ENCODE data around the gene CD37. TPM values are rescaled to one million over a fixed set of nuclear protein-coding genes. Genes with fewer than 3 reads are reported as not detected.
"Not testable (repeated sequence)": the region's sequence is repeated elsewhere in the genome, so short reads cannot be mapped to it uniquely, and the experiment has no call there.

CD37 gene, protein sequence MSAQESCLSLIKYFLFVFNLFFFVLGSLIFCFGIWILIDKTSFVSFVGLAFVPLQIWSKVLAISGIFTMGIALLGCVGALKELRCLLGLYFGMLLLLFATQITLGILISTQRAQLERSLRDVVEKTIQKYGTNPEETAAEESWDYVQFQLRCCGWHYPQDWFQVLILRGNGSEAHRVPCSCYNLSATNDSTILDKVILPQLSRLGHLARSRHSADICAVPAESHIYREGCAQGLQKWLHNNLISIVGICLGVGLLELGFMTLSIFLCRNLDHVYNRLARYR
- total RNA-seq = not detected in 2 replicates

DNA sequence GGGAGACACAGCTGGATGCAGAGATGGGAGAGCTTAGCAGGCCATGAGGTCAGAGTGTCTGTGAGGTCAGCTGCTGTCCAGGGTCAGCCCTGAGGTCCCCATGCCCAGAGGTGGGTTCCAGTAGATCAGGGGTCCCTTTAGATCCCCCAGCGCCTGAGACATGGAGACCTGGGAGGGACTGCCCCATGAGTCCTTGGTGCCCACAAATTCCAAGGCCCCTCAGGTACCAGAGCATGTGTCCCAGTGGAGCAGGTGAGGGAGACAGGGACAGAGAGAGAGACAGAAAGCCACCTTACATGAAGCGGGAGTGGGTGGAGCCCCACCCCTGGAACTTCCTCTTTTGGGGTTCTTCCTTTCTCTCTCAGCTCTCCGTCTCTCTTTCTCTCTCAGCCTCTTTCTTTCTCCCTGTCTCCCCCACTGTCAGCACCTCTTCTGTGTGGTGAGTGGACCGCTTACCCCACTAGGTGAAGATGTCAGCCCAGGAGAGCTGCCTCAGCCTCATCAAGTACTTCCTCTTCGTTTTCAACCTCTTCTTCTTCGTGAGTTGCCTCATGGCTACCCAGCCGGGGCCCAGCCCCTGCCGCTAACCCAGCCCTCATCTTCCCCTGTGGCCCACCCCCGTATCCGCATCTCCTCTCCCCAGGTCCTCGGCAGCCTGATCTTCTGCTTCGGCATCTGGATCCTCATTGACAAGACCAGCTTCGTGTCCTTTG lies at the start of gene CD37:
Gene CD37, plus strand, starts transcription at position 336 of the 713 bp plus-strand sequence. Its CDS starts 135 bp downstream, at position 471.
- DNase-seq (ENCODE audit: low read depth) = no peak

DNA sequence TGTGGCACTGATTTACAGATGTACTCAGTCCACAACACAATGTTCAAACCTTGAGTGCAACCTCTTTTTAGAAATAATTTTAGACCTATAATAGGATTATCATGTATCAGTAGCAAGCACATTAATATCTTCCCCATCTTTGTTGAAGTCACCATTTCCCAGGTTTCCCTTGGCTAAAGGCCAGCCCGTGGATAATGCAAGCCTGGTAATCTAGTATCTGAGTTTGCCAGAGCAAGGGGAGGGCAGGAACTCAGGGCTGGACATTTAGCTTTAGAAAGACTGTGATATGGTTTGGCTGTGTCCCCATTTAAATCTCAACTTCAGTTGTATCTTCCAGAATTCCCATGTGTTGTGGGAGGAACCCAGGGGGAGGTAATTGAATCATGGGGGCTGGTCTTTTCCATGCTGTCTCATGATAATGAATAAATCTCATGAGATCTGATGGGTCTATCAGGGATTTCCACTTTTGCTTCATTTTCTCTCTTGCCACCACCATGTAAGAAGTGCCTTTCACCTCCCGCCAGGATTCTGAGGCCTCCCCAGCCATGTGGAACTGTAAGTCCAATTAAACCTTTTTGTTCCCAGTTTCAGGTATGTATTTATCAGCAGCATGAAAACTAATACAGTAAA lies 48.0 kb upstream of the CD37 start:
- no peak for DNase-seq (ENCODE audit: low read depth)

DNA sequence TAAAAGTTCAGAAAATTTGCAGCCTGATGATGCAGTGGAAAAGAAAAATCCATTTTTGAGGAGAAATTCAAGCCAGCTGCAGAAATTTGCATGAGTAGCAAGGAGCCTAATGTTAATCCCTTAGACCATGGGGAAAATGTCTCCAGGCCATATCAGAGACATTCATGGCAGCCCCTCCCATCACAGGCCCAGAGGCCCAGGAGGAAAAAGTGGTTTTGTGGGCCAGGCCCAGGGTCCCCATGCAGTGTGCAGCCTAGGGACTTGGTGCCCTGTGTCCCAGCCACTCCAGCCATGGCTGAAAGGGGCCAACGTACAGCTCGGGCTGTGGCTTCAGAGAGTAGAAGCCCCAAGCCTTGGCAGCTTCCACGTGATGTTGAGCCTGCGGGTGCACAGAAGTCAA lies 47.0 kb upstream of the CD37 start:
- not testable (repeated sequence) for DNase-seq (ENCODE audit: low read depth)

DNA sequence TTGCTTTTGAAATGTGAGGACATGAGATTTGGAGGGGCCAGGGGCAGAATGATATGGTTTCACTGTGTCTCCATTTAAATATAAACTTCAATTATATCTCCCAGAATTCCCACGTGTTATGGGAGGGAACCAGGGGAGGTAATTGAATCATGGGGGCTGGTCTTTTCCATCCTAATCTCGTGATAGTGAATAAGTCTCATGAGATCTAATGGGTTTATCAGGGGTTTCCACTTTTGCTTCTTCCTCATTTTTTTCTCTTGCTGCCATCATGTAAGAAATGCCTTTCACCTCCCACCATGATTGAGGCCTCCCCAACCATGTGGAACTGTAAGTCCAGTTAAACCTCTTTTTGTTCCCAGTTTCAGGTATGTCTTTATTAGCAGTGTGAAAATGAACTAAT lies 45.9 kb upstream of the CD37 start:
- not testable (repeated sequence) for DNase-seq (ENCODE audit: low read depth)

DNA sequence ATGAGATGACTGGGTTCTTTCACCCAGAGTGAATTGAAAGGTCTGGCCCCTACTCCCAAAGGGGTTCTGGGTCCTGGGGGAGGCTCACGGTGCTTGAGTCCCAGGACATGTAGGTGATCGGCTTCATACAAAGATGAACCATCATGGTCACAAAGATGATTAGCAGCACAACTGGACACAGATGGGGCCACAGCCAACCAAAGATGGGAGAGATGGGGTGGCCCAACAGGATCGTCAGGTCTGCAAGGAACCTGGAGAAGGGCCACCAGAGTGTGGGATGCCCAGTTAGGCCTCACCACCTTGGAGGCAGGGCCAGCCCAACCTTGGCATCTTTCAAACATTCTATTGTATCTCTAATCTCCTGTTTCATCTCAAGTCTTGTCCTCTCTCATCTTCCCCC lies 44.7 kb upstream of the CD37 start:
- no peak for DNase-seq (ENCODE audit: low read depth)

DNA sequence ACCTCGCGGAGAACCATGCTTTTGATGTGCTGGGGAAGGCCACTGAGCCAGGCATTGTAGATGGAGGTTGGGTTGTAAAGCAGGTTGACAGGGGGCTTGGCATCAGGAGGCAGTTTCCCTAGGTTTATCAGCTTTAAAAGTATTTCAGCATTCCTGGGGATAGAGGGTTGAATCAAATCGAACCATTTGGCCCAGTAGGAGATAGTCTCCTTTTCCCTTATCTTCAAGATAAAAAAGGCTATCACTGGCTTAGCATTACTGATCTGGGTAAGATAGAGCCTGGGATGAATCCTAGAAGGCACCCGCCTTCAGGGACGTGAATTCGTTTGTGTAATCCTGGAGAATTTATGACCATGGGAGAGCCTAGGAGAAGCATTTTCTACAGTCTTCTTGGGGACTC lies 40.8 kb upstream of the CD37 start:
- DNase-seq (ENCODE audit: low read depth) = no peak

DNA sequence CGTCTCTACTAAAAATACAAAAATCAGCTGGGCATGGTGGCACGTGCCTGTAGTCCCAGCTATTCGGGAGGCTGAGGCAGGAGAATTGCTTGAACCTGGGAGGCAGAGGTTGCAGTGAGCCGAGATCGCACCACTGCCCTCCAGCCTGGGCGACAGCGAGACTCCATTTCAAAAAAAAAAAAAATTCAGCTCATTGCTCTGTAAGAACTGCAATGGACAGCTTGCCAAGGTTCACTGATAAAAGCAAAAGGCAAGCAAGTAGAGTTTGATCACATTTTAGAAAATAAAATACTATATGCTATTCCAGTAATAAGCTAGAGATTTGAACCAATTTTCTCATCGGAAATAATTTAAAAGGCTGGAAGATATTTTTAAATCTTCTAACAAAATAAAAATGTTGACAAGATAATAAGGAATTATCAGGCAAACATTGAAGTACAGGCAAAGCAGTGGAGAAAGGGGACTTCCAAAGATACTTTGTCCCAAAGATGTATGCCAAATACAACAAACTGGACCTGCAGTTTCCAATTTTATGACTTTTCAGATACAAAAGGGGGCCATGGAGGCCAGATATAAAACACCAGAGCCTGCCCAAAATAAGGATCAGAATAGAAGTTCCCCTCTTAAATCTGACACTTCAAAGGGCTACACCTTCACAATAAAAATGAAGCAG lies 39.9 kb upstream of the CD37 start:
- no peak for DNase-seq (ENCODE audit: low read depth)

DNA sequence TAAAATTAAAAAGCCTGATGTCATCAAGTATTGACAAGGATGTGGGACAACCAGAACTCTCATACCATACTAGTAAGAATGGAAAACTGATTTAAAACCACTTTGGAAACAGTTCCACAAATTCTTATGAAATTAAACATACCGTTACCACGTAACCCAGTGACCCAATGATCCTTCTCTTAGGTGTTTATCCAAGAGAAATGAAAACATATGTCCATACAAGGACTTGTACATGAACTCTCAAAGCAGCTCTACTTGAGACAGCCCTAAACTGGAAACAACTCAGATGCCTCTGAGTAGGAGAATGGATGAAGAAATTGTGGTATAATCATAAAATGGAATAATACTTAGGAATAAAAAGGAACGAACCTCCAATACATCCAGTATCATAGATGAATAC lies 37.8 kb upstream of the CD37 start:
- no peak for DNase-seq (ENCODE audit: low read depth)

DNA sequence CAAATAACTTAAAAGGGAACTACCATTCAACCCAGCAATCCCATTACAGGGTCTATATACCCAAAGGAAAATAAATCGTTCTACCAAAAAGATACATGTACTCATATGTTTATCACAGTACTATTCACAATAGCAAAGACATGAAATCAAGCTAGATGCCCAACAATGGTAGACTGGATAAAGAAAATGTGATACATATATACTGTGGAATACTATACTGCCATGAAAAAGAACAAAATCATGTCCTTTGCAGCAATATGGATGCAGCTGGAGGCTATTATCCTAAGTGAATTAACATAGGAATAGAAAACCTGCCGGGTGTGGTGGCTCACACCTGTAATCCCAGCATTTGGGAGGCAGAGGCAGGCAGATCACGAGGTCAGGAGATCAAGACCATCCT lies 36.6 kb upstream of the CD37 start:
- DNase-seq (ENCODE audit: low read depth) = not testable (repeated sequence)

DNA sequence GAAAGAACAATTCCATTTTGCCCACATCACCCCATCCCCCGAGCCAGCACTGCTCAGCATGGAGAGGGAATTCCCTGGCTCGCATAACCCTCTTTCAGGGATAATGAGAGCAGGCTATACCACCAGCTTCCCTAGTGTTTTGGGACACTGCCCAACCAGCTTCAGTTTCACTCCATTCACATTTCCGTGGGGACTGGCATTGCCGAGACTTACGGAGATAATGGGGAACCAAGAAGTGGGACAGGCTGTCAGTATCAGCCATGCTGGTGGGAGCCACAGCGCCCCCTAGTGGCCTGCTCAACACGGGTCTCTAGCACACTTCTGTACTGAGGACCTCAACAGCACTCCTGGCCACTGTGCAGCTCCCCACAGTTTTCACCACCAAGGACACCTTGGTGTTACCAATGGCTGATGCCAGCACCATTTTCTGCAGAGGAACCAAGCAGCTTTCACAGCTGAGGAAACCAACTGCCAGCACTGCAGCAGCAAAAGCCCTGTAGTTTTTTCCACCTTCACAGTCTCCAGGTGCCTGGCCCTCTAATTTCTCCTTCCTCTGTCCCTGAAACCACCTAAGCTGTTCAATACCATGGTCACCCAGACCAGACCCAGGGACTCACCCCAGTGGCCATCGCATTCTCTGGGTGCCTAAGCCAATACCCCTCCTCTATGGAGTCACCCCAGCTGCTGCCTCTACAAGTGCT lies 33.9 kb upstream of the CD37 start:
- DNase-seq (ENCODE audit: low read depth) = peak; percentile 23

DNA sequence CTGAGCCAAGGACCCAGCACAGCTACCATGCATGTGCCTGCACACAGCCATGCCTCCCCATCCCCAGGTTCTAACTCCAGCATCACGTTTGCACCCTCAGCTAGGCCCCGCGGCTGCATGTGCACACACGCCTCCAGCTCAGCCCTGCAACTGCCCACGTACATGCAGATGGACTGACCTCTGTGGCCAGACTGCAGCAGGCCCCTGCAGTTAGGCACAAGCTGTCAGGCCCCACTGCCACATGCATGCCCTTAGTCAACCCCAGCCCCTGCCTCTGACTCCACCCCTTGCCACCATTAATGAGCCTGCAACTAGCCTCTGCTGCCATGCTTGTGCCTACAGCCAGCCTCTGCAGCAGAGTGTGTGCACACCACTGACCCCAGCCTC lies 33.3 kb upstream of the CD37 start:
- no peak for DNase-seq (ENCODE audit: low read depth)

DNA sequence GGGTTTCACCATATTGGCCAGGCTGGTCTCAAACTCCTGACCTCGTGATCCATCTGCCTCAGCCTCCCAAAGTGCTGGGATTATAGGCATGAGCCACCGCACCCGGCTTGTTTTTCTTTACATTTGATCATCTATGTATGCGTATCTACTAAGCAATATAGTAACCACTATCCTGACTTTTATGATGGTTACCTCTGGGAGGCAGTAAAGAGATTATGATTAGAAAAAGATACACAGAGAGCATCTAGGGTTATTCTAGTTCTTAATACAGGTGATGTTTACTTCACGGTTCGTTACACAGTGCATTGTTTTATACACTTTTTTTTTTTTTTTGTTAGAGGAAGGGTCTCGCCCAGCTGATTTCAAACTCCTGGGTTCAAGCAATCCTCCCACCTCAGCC lies 28.5 kb upstream of the CD37 start:
- not testable (repeated sequence) for DNase-seq (ENCODE audit: low read depth)

DNA sequence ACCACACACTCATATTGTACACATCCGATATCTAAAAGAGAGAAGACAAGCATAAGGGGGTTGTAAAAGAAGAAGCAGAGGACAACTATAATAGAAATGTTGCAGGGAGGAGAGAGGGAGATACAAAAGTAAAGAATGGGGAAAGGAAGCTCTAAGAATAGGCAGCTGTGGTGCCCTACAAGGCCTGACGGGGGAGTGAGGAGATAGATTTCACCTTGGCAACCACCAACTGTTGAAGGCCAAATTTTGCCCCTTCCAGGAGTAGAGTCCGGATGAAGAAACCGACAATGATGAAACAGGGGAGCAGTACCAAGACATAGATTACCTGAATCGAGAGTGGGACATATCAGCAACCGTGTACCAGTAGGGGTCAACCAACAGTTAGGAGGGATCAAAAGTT lies 26.1 kb upstream of the CD37 start:
- DNase-seq (ENCODE audit: low read depth) = no peak

DNA sequence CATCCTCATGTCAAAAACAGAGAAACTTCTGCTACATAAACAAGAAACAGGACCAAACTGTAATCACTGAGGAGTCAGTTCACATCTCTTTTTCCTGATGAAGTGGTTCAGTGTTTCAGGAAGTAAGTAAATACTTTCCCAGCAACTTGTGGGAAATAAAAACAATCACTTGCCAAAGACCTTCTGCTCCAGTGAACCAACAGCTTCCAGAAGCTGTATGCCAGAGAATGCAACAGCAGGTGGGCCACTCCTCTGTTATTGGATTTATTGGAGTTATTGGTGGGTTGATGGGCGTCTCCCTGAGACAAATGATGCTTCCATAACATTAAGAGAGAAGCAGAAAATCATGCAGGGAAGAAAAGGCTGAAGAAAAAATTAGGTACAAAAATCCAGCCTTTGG lies 20.1 kb upstream of the CD37 start:
- peak; percentile 15 for DNase-seq (ENCODE audit: low read depth)

DNA sequence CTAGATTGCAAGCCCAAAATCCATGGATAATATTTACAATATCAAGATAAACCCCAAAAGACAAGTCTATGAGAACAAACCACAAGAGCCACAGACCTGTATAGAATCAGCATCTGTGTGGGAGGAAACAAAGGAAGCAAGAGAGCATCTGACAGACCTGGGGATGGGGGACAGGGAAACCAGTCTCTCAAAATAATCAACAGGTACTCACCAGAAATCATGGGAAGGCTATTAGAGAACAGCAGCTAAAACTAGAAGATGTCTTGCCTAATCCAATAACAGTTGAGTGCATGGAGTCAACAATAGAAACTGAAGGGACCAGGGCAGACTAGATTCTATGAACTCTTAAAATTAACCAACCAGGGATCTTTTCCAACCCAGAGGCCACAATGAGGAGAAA lies 18.9 kb upstream of the CD37 start:
- DNase-seq (ENCODE audit: low read depth) = no peak

DNA sequence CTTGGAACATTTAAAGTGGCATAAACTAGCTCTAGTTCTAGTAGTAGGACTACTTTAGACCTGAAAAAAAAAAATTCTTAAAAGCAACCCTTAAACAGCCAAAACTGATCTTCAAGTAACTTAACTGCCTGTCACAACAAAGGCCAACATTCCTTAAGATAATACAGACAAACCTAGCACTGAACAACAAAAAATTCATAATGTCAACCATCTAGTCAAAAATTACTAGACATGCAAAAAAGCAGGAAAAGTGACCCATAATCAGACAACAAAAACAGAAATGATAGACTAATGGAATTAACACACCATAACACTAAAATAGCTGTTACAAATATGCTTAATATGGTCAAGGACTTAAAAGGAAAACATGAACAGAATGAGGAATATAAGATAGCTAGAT lies 16.9 kb upstream of the CD37 start:
- DNase-seq (ENCODE audit: low read depth) = no peak

DNA sequence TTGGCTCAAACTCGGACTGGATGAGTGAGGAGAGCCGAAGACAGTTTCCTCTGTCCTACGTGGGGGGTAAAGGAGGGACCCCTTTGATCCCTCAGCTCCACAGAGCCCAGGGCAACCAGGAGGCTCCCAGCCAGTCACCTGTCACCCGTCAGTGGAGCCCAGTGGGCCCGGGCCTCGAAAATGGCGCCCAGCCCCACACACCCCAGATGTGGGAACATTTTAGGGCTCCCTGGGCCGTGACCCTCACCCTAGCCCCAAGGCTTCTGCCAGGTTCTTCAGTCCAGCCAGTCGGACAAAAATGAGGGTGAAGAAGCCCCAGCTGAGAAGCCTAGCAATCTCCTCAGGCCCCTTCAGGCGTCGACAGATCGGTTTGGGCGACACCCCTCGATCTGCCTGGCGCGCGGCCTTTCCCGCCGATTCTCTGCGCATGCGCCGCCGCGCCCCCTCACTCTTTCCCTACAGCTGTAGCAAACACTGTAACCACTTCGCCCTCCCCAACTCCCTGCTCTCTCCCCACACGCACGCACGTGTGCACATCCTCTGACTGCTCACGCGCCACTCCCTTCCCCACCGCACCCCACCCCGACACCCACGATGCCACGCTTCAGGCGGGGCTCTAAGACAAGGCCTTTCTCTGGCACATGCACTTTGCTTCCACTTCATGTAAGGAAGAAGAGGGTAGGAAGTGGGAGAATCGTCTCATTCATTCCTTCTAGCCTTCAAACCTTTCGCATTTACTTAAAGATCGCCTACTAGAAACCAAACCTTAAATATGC lies 10.2 kb upstream of the CD37 start, which contains the start of gene SLC6A16:
Gene SLC6A16, minus strand, starts transcription at position 391 of the 776 bp plus-strand sequence. CDS start 13,844 bp downstream, outside the sequence.
- no peak for DNase-seq (ENCODE audit: low read depth)

DNA sequence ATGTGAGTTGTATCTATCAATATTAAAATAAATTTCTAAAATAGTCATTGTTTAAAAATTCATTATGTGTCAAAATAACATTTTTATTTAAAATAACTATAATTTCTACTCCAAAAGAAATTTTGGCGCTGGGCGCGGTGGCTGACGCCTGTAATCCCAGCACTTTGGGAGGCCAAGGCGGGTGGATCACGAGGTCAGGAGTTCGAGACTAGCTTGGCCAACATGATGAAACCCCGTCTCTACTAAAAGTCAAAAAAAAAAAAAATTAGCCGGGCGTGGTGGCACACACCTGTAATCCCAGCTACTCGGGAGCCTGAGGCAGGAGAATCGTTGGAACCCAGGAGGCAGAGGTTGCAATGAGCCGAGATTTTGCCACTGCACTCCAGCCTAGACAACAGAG lies 9.4 kb upstream of the CD37 start:
- DNase-seq (ENCODE audit: low read depth) = not testable (repeated sequence)

DNA sequence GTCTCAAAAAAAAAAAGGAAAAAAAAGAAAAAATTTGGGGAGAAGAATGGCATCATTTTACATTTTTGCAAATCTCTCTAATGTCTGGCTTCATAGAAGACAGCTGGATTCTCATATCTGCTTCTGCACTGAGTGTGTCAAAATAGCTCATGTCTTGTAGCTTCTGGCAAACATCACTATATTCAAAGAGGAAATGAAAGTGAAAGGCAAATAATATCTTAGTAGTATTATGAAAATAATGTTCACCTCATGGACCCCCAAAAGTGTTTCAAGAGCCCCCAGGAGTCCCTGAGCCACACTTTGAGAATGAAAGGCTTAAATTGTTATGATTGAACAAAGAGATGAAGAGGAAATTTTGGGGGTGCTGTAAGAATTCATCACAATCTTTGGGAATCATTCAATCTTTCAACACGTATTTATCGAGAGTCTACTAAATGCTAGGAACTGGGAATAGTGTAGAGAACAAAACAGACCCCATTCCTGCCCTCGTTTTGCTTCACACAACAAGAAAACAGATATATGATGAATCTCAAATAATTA lies 9.0 kb upstream of the CD37 start:
- DNase-seq (ENCODE audit: low read depth) = no peak

DNA sequence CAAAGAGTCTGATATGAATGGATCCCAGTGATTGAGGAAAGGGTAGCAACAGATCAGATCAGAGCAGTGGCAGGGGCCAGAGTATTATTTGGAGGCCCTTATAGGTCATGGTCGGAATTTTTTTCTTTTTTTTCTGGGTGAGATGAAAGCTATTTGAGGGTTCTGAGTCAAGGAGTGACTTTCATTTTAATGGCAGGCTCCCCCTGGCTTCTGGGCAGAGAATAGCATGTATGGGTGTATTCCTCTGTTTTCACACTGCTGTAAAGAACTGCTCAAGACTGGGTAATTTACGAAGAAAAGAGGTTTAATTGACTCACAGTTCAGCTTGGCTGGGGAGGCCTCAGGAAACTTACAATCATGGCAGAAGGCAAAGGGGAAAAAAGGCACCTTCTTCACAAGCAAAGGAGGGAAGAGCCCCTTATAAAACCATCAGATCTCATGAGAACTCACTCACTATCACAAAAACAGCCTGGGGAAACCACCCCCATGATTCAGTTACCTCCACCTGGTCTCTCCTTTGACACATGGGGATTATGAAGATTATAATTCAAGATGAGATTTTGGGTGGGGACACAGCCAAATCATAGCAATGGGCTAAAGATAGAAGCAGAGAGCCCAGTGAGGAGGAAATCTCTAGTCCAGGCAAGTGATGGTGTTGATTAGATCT lies 7.2 kb upstream of the CD37 start:
- DNase-seq (ENCODE audit: low read depth) = peak; percentile 19
